GM12878 (cell line): ENCODE data around the gene NNAT. TPM values are rescaled to one million over a fixed set of nuclear protein-coding genes. Genes with fewer than 3 reads are reported as not detected.

Experiments used
- ATAC-seq: fragments of 200-7000 bp; cut with Tn5 transposase; 3 replicates; pipeline ENCODE4 v1.9.1; 2020; ENCODE audit warnings: mild to moderate bottlenecking, moderate library complexity
- BruUV-seq: library from RNA; stranded (reverse); fragments of 400-500 nt; replicated peaks from 2 replicates; lab custom pipeline; 2021; lab: Mats Ljungman, UMichigan
- CTCF ChIA-PET: fragments of 300-600 bp; sonication (Branson Sonifier 250); formaldehyde crosslinking; extraction: SDS; loops from one replicate; lab custom pipeline; 2021; ENCODE audit warnings: inconsistent platforms; lab: Yijun Ruan, JAX
- POLR2A ChIA-PET: fragments of 350-600 bp; formaldehyde crosslinking; extraction: SDS; loops from one replicate; lab custom pipeline; 2021; ENCODE audit warnings: inconsistent platforms; lab: Charles Lee
- RAD21 ChIA-PET: fragments of 300-600 bp; sonication (Branson Sonifier 250); formaldehyde crosslinking; loops from one replicate; lab custom pipeline; 2023; ENCODE audit warnings: antibody characterized with exemption; ENCODE audit not compliant: unreplicated experiment; lab: Charles Lee
- SMC1A ChIA-PET: fragments of 300-600 bp; sonication (Branson Sonifier 250); formaldehyde crosslinking; loops from one replicate; lab custom pipeline; 2023; ENCODE audit not compliant: unreplicated experiment, uncharacterized antibody; lab: Charles Lee
- DNase-seq: peaks from one replicate; pipeline ENCODE4 v3.0.0-alpha.2; 2011; ENCODE audit warnings: low read depth, low spot score
- FAIRE-seq: peaks from 3 replicates; lab custom pipeline; 2011; peaks lifted over from hg19 to GRCh38; lab: Jason Lieb, UNC
- H2AFZ ChIP-seq: 2 replicates; pipeline ENCODE4 v1.6.0; 2011; ENCODE audit warnings: low read depth, low read length, control low read depth; ENCODE audit not compliant: control insufficient read depth
- H3K27ac ChIP-seq: 2 replicates; pipeline ENCODE4 v1.5.1; 2011; ENCODE audit warnings: control low read depth; ENCODE audit not compliant: control insufficient read depth, insufficient read depth
- H3K27me3 ChIP-seq, 2 experiments: replicated peaks in 1 of 2; 2 replicates each; pipeline versions ENCODE4 v1.6.0 to v1.6.1; 2011; ENCODE audit warnings: low read length in 1 of 2; ENCODE audit not compliant: control insufficient read depth in 2 of 2, insufficient read depth in 2 of 2
- H3K36me3 ChIP-seq, 2 experiments: 2 replicates each; pipeline ENCODE4 v1.5.1; 2011; ENCODE audit warnings: low read length in 1 of 2; ENCODE audit not compliant: control insufficient read depth in 2 of 2, insufficient read depth in 2 of 2
- H3K4me1 ChIP-seq: 2 replicates; pipeline ENCODE4 v1.6.1; 2011; ENCODE audit warnings: mild to moderate bottlenecking, low read length, moderate library complexity, mixed read lengths; ENCODE audit not compliant: control insufficient read depth, insufficient read depth
- H3K4me2 ChIP-seq: 2 replicates; pipeline ENCODE4 v1.6.0; 2011; ENCODE audit warnings: control low read depth; ENCODE audit not compliant: control insufficient read depth, insufficient read depth
- H3K4me3 ChIP-seq: fragments of 200-600 bp; sonication (generic); 2 replicates; pipeline ENCODE4 v1.5.1; 2016
- H3K79me2 ChIP-seq: 2 replicates; pipeline ENCODE4 v1.6.0; 2011; ENCODE audit warnings: low read length; ENCODE audit not compliant: control insufficient read depth, insufficient read depth
- H3K9ac ChIP-seq: 2 replicates; pipeline ENCODE4 v1.8.0; 2011; ENCODE audit warnings: low read length, control low read depth, mixed read lengths; ENCODE audit not compliant: control insufficient read depth, insufficient read depth
- H3K9me3 ChIP-seq: replicated peaks from 3 replicates; pipeline ENCODE4 v1.5.1; 2011; ENCODE audit warnings: mild to moderate bottlenecking, low read length; ENCODE audit not compliant: control insufficient read depth, insufficient read depth
- H4K20me1 ChIP-seq: 2 replicates; pipeline ENCODE4 v1.6.0; 2011; ENCODE audit not compliant: control insufficient read depth, insufficient read depth
- BACH1 ChIP-seq: fragments of 450-650 bp; IDR thresholded peaks from 2 replicates; pipeline ENCODE4 v1.6.1; 2017; ENCODE audit warnings: mild to moderate bottlenecking, borderline replicate concordance
- CHD4 ChIP-seq: fragments of 200-600 bp; sonication (generic); IDR thresholded peaks from 2 replicates; pipeline ENCODE4 v1.6.1; 2016; ENCODE audit warnings: mild to moderate bottlenecking
- EGR1 ChIP-seq, 2 experiments: IDR thresholded peaks; 1 replicate in 1 of 2; 2 replicates in 1 of 2; pipeline ENCODE4 v1.6.1; 2011 to 2012; ENCODE audit warnings: low read depth in 2 of 2, low read length in 2 of 2, borderline replicate concordance in 1 of 2, mild to moderate bottlenecking in 1 of 2, moderate library complexity in 1 of 2
- HDAC2 ChIP-seq: fragments of 200-600 bp; sonication (generic); IDR thresholded peaks from 2 replicates; pipeline ENCODE4 v1.6.1; 2017
- KDM1A ChIP-seq: fragments of 200-600 bp; sonication (generic); IDR thresholded peaks from 2 replicates; pipeline ENCODE4 v1.6.1; 2016; ENCODE audit warnings: borderline replicate concordance
- MTA2 ChIP-seq: fragments of 450-650 bp; IDR thresholded peaks from 2 replicates; pipeline ENCODE4 v1.6.1; 2016; ENCODE audit warnings: low read depth, mild to moderate bottlenecking, moderate library complexity
- MXI1 ChIP-seq: fragments of 150-350 bp; IDR thresholded peaks from 2 replicates; pipeline ENCODE4 v1.6.1; 2011; ENCODE audit warnings: low read depth, mild to moderate bottlenecking, inconsistent platforms, low read length, improper control_type of control experiment
- NR2C2 ChIP-seq: IDR thresholded peaks from 2 replicates; pipeline ENCODE4 v1.6.1; 2011; ENCODE audit warnings: borderline replicate concordance, low read depth; ENCODE audit not compliant: control insufficient read depth, insufficient read length
- PML ChIP-seq: IDR thresholded peaks from 2 replicates; pipeline ENCODE4 v1.6.1; 2012; ENCODE audit warnings: low read length, inconsistent platforms
- RB1 ChIP-seq: fragments of 450-650 bp; formaldehyde crosslinking; IDR thresholded peaks from 2 replicates; pipeline ENCODE4 v1.6.1; 2017; ENCODE audit warnings: mild to moderate bottlenecking, borderline replicate concordance
- RBBP5 ChIP-seq: fragments of 200-600 bp; sonication (generic); conservative IDR thresholded peaks from 2 replicates; pipeline ENCODE4 v1.6.1; 2016
- SMC3 ChIP-seq: IDR thresholded peaks from 2 replicates; pipeline ENCODE4 v1.6.1; 2011; ENCODE audit warnings: low read length, improper control_type of control experiment, borderline replicate concordance
- SPI1 ChIP-seq: IDR thresholded peaks from 2 replicates; pipeline ENCODE4 v1.6.1; 2011; ENCODE audit warnings: low read depth, mild to moderate bottlenecking, low read length, moderate library complexity, borderline replicate concordance; ENCODE audit not compliant: insufficient read depth
- TARDBP ChIP-seq: IDR thresholded peaks from 2 replicates; pipeline ENCODE4 v1.6.1; 2016; ENCODE audit warnings: borderline replicate concordance
- ZNF622 ChIP-seq: fragments of 450-650 bp; IDR thresholded peaks from 2 replicates; pipeline ENCODE4 v1.6.1; 2017; ENCODE audit warnings: mild to moderate bottlenecking, inconsistent platforms
- WGBS: methylation state at CpG from one replicate; pipeline ENCODE4 v1.1.6; 2016; ENCODE audit warnings: low lambda C conversion rate; ENCODE audit not compliant: insufficient replicate concordance, insufficient coverage; ENCODE audit errors: missing lambda C conversion rate; 5-methylcytosine and 5-hydroxymethylcytosine counted together
- in situ Hi-C: fragments of 300-500 bp; cut with MboI; formaldehyde crosslinking; loops from 9 replicates; pipeline ENCODE4 v1.14.3; 2018; ENCODE audit warnings: mixed read lengths
- intact Hi-C: fragments of 100-400 bp; cut with micrococcal nuclease; formaldehyde crosslinking; loops from one replicate; pipeline ENCODE4 v1.14.2; 2022; ENCODE audit not compliant: unreplicated experiment
- polyA plus RNA-seq, 11 experiments: library from polyadenylated mRNA; depleted of rRNA in 4 of 11; unstranded in 6 of 11; stranded (reverse) in 5 of 11; fragments of >200 nt; fragmentation: Nextera tagmentation in 4 of 11; fragmentation: Illumina TruSeq in 1 of 11; extraction: Ambion mirVana in 4 of 11; extraction: Trizol in 1 of 11; gene quantifications; 1 replicate in 1 of 11; 2 replicates in 10 of 11; pipeline versions ENCODE4 v1.2.1 to v1.2.3, GENCODE V29; 2011 to 2016; ENCODE audit warnings: inconsistent platforms in 2 of 11, missing spikeins in 2 of 11, low read depth in 1 of 11
- total RNA-seq, 4 experiments: library from RNA; depleted of rRNA in 3 of 4; stranded (reverse); fragments of >200 nt in 3 of 4; fragmentation: Illumina TruSeq in 1 of 4; extraction: Trizol in 1 of 4; gene quantifications; 2 replicates each; pipeline versions ENCODE4 v1.2.1 to v1.2.3, GENCODE V29; 2013 to 2021
- TF ChIP-seq, protein P1 (sequence below): IDR thresholded peaks from 2 replicates; pipeline ENCODE4 v1.6.1; 2011; ENCODE audit warnings: borderline replicate concordance, low read depth, mild to moderate bottlenecking, moderate library complexity, low read length; ENCODE audit not compliant: insufficient read depth, poor library complexity, severe bottlenecking
- TF ChIP-seq, protein P2 (sequence below): IDR thresholded peaks from 2 replicates; pipeline ENCODE4 v1.6.1; 2012; ENCODE audit warnings: improper control_type of control experiment, low read depth, low read length; ENCODE audit not compliant: insufficient replicate concordance

The NNAT gene
- total and polyA plus RNA-seq, 10 of the 15 experiments (the other 5 are each of a cell fraction or from before 2014, with no cell fraction given), result 0.22 to 0.99 (median 0.42) TPM; not detected in 7

DNA sequence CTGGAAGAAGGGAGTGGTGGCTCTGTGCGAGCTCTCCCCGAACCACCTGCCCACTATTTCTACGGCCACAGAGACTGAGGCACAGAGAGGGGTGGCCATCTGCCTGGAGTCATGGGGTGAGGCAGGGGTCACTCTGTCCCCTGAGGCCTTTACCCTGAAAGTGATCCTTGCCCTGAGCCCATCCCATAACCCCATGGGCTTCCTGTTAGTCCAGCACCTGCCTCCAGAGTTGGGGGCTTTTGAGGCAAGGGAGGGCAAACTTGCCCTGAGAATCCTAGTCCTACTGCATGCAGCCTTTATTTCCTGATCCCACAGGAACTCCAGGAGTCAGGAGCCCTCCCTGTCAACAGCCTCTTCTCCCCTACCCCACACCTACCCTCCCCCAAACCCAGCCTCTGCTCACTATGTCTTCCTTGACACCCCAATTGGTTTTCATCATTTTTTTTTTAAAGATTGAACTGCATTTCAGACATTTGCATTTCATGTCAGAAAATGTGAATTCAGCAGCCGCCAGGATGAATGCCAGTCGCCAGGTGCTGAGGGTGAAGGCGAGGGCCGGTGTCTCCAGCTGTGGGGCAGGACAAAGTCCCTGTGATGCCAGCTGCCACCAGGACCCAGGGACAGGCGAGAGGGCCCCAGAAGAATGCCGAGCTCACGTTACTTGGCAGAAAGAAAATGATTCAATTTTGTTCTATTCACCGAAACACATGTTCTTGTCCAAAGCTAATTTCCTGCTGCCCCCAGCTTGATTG is 47.6 kb upstream of the NNAT start:
- POLR2A ChIA-PET, result no interaction called here
- no peak for DNase-seq

More for the DNA sequence above, 47.6 kb upstream of the NNAT start:
- RAD21 ChIA-PET, result no interaction called here
- Histone ChIP-seq H3K4me3 (no peak overlapping the region), H3K4me1 (no peaks in the 10 kb centered on the region), H3K9ac (no peak overlapping the region), H3K27me3 (peaks cover 0 to 3% of the 10 kb centered on the region in 2 experiments; a peak in 3 of 4 replicates), H3K79me2 (no peaks in the 10 kb centered on the region), H2AFZ (no peak overlapping the region), H3K4me2 (no peak overlapping the region), H3K27ac (no peak overlapping the region), H4K20me1 (no peaks in the 10 kb centered on the region), H3K9me3 (no peaks in the 10 kb centered on the region), H3K36me3 (no peaks in the 10 kb centered on the region)
- FAIRE-seq (no peak), ATAC-seq (no peak)
- no TSS peak for BruUV-seq
- TF ChIP-seq SPI1, result no peak
- TF ChIP-seq MTA2, result no peak
- no peak for TF ChIP-seq RB1
- no peak for TF ChIP-seq EGR1 (IDR thresholded peaks at IDR 0.05; ENCODE audit: borderline replicate concordance in 1 of 2, low read depth in 2 of 2, low read length in 2 of 2)
- TF ChIP-seq PML, result no peak
- TF ChIP-seq, protein P1, sequence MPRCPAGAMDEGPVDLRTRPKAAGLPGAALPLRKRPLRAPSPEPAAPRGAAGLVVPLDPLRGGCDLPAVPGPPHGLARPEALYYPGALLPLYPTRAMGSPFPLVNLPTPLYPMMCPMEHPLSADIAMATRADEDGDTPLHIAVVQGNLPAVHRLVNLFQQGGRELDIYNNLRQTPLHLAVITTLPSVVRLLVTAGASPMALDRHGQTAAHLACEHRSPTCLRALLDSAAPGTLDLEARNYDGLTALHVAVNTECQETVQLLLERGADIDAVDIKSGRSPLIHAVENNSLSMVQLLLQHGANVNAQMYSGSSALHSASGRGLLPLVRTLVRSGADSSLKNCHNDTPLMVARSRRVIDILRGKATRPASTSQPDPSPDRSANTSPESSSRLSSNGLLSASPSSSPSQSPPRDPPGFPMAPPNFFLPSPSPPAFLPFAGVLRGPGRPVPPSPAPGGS, result no peak
- no peak for TF ChIP-seq ZNF622
- TF ChIP-seq KDM1A, result no peak
- no peak for TF ChIP-seq NR2C2
- TF ChIP-seq TARDBP, result no peak
- no peak for TF ChIP-seq SMC3
- TF ChIP-seq RBBP5, result no peak
- TF ChIP-seq BACH1, result no peak
- TF ChIP-seq, protein P2, sequence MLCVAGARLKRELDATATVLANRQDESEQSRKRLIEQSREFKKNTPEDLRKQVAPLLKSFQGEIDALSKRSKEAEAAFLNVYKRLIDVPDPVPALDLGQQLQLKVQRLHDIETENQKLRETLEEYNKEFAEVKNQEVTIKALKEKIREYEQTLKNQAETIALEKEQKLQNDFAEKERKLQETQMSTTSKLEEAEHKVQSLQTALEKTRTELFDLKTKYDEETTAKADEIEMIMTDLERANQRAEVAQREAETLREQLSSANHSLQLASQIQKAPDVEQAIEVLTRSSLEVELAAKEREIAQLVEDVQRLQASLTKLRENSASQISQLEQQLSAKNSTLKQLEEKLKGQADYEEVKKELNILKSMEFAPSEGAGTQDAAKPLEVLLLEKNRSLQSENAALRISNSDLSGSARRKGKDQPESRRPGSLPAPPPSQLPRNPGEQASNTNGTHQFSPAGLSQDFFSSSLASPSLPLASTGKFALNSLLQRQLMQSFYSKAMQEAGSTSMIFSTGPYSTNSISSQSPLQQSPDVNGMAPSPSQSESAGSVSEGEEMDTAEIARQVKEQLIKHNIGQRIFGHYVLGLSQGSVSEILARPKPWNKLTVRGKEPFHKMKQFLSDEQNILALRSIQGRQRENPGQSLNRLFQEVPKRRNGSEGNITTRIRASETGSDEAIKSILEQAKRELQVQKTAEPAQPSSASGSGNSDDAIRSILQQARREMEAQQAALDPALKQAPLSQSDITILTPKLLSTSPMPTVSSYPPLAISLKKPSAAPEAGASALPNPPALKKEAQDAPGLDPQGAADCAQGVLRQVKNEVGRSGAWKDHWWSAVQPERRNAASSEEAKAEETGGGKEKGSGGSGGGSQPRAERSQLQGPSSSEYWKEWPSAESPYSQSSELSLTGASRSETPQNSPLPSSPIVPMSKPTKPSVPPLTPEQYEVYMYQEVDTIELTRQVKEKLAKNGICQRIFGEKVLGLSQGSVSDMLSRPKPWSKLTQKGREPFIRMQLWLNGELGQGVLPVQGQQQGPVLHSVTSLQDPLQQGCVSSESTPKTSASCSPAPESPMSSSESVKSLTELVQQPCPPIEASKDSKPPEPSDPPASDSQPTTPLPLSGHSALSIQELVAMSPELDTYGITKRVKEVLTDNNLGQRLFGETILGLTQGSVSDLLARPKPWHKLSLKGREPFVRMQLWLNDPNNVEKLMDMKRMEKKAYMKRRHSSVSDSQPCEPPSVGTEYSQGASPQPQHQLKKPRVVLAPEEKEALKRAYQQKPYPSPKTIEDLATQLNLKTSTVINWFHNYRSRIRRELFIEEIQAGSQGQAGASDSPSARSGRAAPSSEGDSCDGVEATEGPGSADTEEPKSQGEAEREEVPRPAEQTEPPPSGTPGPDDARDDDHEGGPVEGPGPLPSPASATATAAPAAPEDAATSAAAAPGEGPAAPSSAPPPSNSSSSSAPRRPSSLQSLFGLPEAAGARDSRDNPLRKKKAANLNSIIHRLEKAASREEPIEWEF, result no peak
- TF ChIP-seq HDAC2, result no peak
- TF ChIP-seq CHD4, result no peak
- TF ChIP-seq MXI1, result no peak
- intact Hi-C loops, result no loop called here
- CTCF ChIA-PET, result no interaction called here
- SMC1A ChIA-PET, result no interaction called here
- in situ Hi-C loops, result no loop called here
- 66% methylated on average over 11 of the region's 11 CpGs for WGBS
